Astrocyte (in vitro differentiated cells and primary cell): ENCODE data around the gene BUB3. TPM values are rescaled to one million over a fixed set of nuclear protein-coding genes. Genes with fewer than 3 reads are reported as not detected.
A peak's percentile ranks its signal among the peaks of the same experiment; 100 is the strongest.

Source experiments
- DNase-seq: peaks from one replicate; pipeline ENCODE4 v3.0.0-alpha.2; 2010; ENCODE audit warnings: low read depth
- FAIRE-seq: peaks from 2 replicates; lab custom pipeline; 2011; peaks lifted over from hg19 to GRCh38; lab: Jason Lieb, UNC
- H2AFZ ChIP-seq: 2 replicates; pipeline ENCODE4 v1.6.0; 2012; ENCODE audit warnings: low read depth, low read length, inconsistent platforms
- H3K27ac ChIP-seq: 2 replicates; pipeline ENCODE4 v1.5.1; 2011; ENCODE audit warnings: low read depth, low read length, inconsistent platforms
- H3K27me3 ChIP-seq: 2 replicates; pipeline ENCODE4 v1.6.0; 2011; ENCODE audit warnings: low read length, inconsistent platforms; ENCODE audit not compliant: insufficient read depth
- H3K36me3 ChIP-seq: 2 replicates; pipeline ENCODE4 v1.5.1; 2011; ENCODE audit warnings: low read length, inconsistent platforms; ENCODE audit not compliant: insufficient read depth
- H3K4me1 ChIP-seq: 2 replicates; pipeline ENCODE4 v1.5.1; 2011; ENCODE audit warnings: low read length, inconsistent platforms; ENCODE audit not compliant: insufficient read depth
- H3K4me2 ChIP-seq: 2 replicates; pipeline ENCODE4 v1.6.0; 2012; ENCODE audit warnings: low read length, inconsistent platforms
- H3K4me3 ChIP-seq: 2 replicates; pipeline ENCODE4 v1.5.1; 2011; ENCODE audit warnings: low read depth, mild to moderate bottlenecking, low read length, inconsistent platforms; ENCODE audit not compliant: insufficient read depth
- H3K79me2 ChIP-seq: 2 replicates; pipeline ENCODE4 v1.6.0; 2012; ENCODE audit warnings: mild to moderate bottlenecking, low read length, inconsistent platforms; ENCODE audit not compliant: insufficient read depth
- H3K9ac ChIP-seq: 2 replicates; pipeline ENCODE4 v1.6.0; 2012; ENCODE audit warnings: mild to moderate bottlenecking, low read length, inconsistent platforms
- H3K9me3 ChIP-seq: 2 replicates; pipeline ENCODE4 v1.5.1; 2012; ENCODE audit warnings: low read depth, mild to moderate bottlenecking, low read length, inconsistent platforms; ENCODE audit not compliant: insufficient read depth
- H4K20me1 ChIP-seq: 2 replicates; pipeline ENCODE4 v1.6.0; 2012; ENCODE audit warnings: low read length, inconsistent platforms; ENCODE audit not compliant: insufficient read depth
- H3K27ac Mint-ChIP-seq: one replicate; pipeline ENCODE4 v1.8.0; 2021; ENCODE audit warnings: mild to moderate bottlenecking, mixed read lengths; ENCODE audit not compliant: unreplicated experiment
- H3K27me3 Mint-ChIP-seq: one replicate; pipeline ENCODE4 v1.8.0; 2021; ENCODE audit warnings: low read depth, mixed read lengths; ENCODE audit not compliant: unreplicated experiment
- H3K36me3 Mint-ChIP-seq: one replicate; pipeline ENCODE4 v1.8.0; 2021; ENCODE audit warnings: low read depth, mixed read lengths; ENCODE audit not compliant: unreplicated experiment
- H3K4me1 Mint-ChIP-seq: one replicate; pipeline ENCODE4 v1.8.0; 2021; ENCODE audit warnings: low read depth, mixed read lengths; ENCODE audit not compliant: unreplicated experiment
- H3K4me3 Mint-ChIP-seq: one replicate; pipeline ENCODE4 v1.8.0; 2021; ENCODE audit warnings: mild to moderate bottlenecking, moderate library complexity, mixed read lengths; ENCODE audit not compliant: unreplicated experiment
- H3K9me3 Mint-ChIP-seq: one replicate; pipeline ENCODE4 v1.8.0; 2021; ENCODE audit warnings: mild to moderate bottlenecking, mixed read lengths; ENCODE audit not compliant: unreplicated experiment
- CTCF ChIP-seq: IDR thresholded peaks from 2 replicates; pipeline ENCODE4 v1.5.1; 2011; ENCODE audit warnings: low read depth, mild to moderate bottlenecking, inconsistent platforms, low read length, moderate library complexity; ENCODE audit not compliant: insufficient read depth
- EZH2 ChIP-seq: IDR thresholded peaks from 2 replicates; pipeline ENCODE4 v1.6.1; 2012; ENCODE audit warnings: mild to moderate bottlenecking, low read length, inconsistent platforms; ENCODE audit not compliant: insufficient read depth
- total RNA-seq: library from RNA; stranded (reverse); gene quantifications from 2 replicates; pipeline ENCODE4 v1.2.1, GENCODE V29; 2021

Gene BUB3
- total RNA-seq, 1 donor from 2014 or later: 81.7 TPM

- Histone ChIP-seq H3K27ac (no peak overlapping the region), H3K4me2 (peak overlapping the region; percentile 62), H3K79me2 (no peaks in the 10 kb centered on the region), H3K36me3 (no peaks in the 10 kb centered on the region), H3K4me1 (no peaks in the 10 kb centered on the region), H3K27me3 (peaks cover 92% of the 10 kb centered on the region), H2AFZ (no peak overlapping the region), H3K9ac (no peak overlapping the region), H4K20me1 (peaks cover 19% of the 10 kb centered on the region), H3K9me3 (peaks cover 3% of the 10 kb centered on the region), H3K4me3 (no peak overlapping the region)
- TF ChIP-seq CTCF: no peak
- peak; percentile 47 for TF ChIP-seq EZH2
- H3K4me1 Mint-ChIP-seq: peaks cover 7% of the 10 kb centered on the region
- H3K27me3 Mint-ChIP-seq: peaks cover 77% of the 10 kb centered on the region
- H3K9me3 Mint-ChIP-seq: peaks cover 22% of the 10 kb centered on the region
- FAIRE-seq (no peak), DNase-seq (no peak)
- H3K27ac Mint-ChIP-seq: no peak overlapping the region
- H3K4me3 Mint-ChIP-seq: no peak overlapping the region
- H3K36me3 Mint-ChIP-seq: peaks cover 6% of the 10 kb centered on the region
Measured at GRCh38 chr10:123134915-123135414, 19.2 kb upstream of the BUB3 start.

GRCh38 chr10:123135415-123136141, 18.6 kb upstream of the BUB3 start, which contains the start of gene HMX3:
Gene HMX3 (plus strand): TSS chr10:123135970. CDS start chr10:123136051, 81 bp downstream.
- FAIRE-seq (no peak), DNase-seq (no peak)
- Mint-ChIP-seq H3K36me3 (peaks cover 6% of the 10 kb centered on the region), H3K9me3 (peaks cover 23% of the 10 kb centered on the region), H3K4me1 (peaks cover 7% of the 10 kb centered on the region), H3K4me3 (no peak within 1 kb of the TSS), H3K27me3 (peaks cover 77% of the 10 kb centered on the region), H3K27ac (no peak within 1 kb of the TSS)
- no peaks in the 10 kb centered on the region for H3K4me1 ChIP-seq
- H3K79me2 ChIP-seq: no peaks in the 10 kb centered on the region
- TF ChIP-seq CTCF: no peak
- TF ChIP-seq EZH2: no peak
- no peak within 1 kb of the TSS for H3K4me3 ChIP-seq
- H3K36me3 ChIP-seq: no peaks in the 10 kb centered on the region
- peak within 1 kb of the TSS; percentile 62 for H3K4me2 ChIP-seq
- no peak within 1 kb of the TSS for H3K9ac ChIP-seq
- H3K27me3 ChIP-seq: peaks cover 92% of the 10 kb centered on the region
- no peak within 1 kb of the TSS for H3K27ac ChIP-seq
- H3K9me3 ChIP-seq: peaks cover 4% of the 10 kb centered on the region
- peak within 1 kb of the TSS; percentile 52 for H2AFZ ChIP-seq
- peaks cover 22% of the 10 kb centered on the region for H4K20me1 ChIP-seq
